8988T (cell line): ENCODE results near the gene ANKRD44.

Source experiments
- DNase-seq: peaks from one replicate; pipeline ENCODE4 v3.0.0; 2011

The ANKRD44 gene

DNA sequence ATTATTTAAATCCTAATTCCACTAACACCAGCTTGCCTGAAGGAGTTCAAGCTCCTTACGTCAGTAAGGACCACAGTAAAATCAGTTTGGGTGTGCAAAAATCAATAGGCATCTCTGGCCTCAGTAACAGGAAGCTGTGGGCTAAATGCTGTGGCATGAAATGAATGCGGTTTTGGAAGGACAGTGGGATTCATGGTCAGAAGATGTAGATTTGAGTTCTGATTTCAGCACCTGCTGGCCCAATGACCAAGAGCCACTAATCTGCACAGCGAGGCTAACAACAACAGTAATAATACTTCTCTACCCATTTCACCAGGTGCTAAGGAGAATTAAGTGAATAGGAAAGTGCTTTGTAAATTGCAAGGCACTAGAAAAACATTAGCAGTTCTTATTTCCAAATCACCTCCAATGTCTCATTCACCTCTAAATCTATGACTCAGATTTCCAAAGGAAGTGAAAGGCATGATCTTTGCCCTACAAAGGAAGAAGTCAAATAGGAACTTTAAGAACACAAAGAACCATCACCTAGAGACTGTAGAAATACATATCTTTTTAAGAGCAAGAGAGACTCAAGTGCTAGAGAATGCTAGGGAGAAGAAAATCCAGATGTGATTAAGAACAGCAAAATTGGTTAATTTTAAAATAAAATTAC lies 172.6 kb downstream of the ANKRD44 start:
- no peak for DNase-seq

DNA sequence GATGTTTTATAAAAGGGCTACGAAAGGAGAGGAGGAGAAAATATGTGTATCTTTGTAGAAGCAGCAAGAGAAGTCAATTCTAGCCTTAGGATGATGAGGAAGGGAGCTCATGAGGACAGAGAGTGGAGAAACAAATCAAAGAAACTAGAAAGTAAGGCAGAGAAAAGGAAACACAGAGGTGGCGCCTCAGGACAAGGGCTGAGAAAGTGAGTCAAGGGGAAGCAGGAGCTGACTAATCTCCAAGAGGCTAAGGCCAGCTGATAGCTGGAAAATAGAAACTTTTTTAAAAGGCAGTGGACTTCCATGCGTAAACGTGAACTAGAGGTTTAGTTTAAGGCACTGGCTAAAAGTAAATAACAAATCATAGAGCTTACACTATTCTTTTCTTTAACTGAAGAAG lies 173.3 kb downstream of the ANKRD44 start:
- no peak for DNase-seq

DNA sequence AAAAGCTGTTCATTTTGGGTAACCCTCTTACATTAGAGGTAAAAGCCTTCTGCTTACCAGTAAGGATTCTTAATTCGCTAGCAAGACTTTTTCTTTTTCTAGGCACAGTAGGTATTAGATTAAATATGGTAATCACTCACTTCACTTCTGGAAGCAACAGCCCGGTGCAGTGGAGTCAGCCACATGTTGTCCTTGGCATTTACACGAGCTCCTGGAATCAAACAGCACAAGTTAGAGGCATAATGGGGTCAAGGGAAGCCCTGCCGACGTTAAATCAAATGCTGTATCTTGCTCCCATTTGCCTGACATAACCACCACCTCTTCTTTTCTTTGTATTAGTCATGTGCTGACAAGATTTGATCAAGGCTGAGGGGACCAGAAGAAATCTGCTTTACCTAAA lies 174.1 kb downstream of the ANKRD44 start:
- DNase-seq, result no peak

DNA sequence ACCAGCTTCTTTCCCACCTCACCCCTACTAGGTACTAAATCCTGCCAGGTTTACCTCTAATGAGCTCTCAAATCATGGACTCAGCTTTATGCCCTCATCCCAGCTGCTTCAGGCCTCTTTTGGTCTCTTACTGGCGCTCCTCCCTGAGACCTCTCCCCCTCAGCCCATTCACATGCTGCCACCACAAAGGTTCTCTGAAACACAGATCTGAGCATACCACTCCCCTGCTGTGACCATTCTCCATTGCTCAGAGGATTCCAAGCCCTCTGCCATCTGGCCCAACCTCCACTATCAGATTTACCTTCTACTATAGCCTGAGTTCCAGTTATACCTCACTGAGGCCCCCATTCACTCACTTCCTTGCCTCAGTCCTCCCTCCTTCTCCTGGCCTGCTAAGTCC lies 174.8 kb downstream of the ANKRD44 start:
- no peak for DNase-seq

DNA sequence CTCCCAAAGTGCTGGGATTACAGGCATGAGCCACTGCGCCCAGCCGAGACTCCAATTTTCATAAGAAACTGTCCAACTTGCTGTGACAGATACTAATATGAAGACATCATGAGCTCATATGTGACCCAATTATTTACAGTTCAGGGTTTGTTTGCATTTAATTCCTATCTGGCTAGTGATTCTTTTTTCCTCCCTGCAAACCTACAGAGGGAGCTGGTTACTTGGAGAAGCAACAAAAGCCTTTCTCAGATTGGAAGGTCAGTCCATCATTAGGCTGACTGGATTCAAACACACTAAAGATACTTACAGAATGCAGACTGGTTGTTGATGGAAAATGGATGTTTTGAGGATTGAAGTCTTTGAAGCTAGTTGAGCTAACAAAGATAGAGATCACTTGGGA lies 176.4 kb downstream of the ANKRD44 start:
- no peak for DNase-seq

DNA sequence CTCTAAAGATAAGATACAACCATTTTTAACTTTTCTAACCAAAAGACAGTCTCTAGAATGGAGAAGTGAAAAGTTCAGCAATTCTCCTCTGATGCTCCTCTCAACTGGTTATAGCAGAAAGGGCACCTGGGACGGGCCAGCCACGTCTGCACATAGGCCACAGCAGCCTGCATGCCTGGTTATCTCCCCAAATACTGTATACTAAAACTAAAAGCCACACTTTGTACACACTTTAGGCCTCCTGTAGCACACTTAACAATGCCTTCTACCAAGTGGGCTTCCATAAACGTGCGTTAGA lies 179.1 kb downstream of the ANKRD44 start:
- no peak for DNase-seq

DNA sequence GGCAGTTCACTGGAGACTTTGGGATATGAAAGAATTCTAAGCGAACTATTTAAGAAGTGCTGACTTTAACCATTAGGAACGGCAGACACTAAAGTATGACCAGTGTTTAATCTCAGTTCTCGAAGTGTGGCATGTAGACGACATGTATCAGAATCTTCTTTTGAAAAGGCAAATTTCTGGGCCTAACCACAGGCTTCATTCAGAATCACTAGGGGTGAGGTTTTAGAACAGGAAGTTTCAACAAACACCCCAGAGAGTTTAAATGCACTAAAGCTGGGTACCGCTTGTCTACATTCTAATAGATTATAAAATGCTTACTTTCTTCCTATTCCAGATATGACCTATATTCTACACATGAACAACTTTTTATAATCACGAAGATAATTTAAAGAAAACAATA lies 180.3 kb downstream of the ANKRD44 start:
- DNase-seq, result no peak

DNA sequence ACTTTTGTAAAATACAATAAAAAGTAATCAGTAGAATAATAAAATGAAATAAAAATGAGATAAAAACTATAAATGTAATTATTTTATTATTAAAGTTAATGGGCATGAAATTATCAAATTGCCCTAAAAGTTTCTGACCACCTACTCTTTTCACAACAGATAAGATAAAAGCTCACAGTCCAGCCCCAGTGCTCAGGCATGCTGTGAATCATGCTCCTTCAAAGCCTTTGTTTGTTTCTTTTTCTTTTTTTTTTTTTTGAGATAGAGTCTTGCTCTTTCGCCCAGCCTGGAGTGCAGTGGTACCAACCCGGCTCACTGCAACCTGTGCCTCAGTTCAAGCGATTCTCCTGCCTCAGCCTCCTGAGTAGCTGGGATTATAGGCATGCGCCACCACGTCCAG lies 181.7 kb downstream of the ANKRD44 start:
- DNase-seq, result no peak

DNA sequence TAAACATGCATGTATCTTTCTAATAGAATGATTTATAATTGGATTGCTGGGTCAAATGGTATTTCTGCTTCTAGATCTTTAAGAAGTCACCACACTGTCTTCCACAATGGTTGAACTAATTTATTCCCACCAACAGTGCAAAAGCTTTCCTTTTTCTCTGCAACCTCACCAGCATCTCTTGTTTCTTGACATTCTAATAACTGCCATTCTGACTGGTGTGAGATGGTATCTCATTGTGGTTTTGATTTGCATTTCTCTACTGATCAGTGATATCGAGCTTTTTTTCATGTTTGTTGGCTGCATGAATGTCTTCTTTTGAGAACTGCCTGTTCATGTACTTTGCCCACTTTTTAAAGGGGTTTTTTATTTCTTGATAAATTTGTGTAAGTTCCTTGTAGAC lies 182.5 kb downstream of the ANKRD44 start:
- no peak for DNase-seq

DNA sequence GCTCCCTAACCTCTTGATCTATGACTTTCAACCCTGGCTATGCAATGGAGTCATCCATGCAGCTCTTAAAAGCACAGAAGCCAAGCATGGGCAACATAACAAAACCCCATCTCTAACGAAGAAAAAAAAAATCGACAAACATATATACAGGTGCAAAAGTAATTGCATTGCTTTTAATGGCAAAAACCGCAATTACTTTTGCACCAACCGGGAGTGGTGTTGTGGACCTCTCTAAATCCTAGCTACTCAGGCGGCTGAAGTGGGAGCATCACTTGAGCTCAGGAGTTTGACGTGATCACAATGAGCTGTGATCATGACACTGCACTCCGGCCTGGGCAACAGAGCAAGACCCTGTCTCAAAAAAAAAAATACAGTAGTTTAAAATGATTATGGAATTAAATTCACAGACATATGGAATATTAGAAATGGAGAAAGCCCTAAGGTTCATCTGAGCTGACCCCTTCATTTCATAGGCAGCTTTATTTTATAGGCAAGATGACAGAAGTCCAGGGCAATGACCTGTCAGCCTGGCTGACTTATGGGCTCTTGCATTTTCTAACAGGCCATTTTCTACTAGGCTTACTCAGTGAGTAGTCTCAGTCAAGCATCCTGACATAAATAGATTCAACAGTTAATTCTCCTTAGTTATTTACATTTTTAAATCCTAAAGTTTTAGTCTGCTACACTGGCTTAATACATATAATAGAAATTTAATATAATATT lies 183.8 kb downstream of the ANKRD44 start:
- no peak for DNase-seq

DNA sequence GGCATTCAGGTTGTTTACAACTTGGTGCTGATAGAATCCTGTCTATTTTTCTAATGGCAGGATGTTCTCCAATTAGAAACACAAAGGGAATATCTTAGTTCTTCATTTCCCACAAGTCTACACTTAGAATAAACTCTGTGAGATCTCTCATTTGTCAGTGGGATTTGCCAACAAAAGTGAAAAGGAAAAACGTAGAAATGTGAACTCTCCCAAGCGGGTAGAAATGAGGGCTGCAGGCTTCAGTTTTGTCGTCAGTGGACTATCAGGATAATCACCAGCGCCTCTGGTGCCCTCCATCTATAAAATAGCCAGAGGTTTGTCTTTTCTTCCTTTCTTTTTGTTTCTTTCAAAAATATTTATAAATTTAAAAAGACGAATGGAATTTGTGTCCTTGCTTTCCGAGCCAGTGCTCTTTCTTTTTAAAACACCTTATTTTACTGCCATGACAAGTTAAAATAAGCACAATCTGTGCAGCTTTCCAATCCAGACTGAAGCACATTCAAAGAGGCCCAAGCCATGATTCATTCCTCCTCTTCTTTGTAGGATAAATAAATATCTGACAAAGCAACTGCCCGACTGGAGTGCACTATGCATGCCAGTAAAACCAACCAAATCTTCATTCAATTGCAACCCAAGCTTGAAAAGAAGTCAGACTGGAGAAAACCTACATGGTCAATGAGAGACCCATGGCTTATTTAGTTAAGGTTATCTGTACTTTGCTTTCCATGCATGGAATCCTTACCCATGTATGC lies 185.8 kb downstream of the ANKRD44 start:
- DNase-seq, result no peak

DNA sequence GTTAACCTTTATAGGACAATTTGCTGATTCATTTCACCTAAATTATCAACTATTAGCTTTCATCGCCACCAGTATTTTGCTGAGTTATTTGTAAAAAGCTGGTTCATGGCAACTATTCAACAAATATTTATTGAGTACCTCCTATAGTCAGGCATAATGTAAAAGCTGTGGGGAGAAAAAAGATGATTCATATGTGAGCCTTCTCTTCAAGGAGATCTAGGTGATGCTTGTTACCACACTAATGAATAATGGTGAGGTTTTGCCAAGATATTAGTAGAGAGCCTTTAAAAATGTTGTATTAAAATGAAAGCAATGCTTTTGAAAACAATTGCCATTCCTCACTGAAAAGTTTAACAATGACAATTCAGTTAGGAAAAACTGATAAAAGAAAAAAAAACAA lies 187.8 kb downstream of the ANKRD44 start:
- no peak for DNase-seq

DNA sequence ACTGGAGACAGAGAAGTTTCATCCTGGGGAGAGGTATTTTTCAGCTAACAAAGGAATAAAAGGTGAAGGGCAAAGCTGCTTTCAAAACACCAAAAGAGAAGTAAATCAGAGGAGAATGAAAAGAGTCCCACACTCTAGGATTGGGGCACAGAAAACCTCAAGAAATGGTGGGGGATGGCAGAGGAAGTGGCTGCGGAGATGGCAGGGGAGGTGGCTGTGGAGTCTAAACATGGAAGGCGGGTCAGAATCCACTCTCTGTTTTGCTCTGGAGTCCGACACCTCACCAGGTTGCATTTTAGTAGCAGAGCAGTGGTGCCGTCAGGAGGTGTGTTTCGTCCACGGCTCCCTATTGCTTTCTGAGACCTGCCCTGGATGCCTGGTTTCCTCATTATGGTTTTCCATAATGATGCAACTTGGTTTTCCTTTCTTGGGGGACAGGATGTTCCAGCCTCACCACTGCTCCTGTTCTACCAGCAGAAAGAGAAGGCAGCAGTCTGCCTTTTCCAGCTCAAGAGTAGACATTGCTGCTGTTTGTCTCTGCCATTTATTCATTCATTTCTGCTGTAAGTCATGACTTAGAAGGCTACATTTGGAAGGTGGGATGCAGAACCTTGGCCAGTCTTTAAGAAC lies 188.7 kb downstream of the ANKRD44 start:
- DNase-seq, result no peak

DNA sequence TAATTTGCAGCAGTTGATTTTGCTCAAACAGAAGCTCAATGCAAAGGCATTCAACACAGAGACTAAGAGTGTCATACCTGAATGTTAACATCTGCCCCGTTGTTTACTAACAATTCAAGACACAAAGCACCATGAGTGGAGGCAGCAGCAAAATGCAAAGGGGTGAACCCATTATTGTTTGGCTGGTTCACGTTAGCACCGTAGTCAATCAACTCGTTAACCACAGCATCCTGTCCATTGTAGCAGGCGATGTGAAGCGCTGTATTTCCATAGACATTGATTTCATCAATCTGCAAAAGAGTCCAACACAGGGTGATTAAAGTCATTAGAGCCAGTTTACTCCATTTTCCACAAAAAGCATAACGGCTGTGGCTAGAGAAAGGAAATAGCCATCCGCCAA lies 189.3 kb downstream of the ANKRD44 start:
- no peak for DNase-seq

DNA sequence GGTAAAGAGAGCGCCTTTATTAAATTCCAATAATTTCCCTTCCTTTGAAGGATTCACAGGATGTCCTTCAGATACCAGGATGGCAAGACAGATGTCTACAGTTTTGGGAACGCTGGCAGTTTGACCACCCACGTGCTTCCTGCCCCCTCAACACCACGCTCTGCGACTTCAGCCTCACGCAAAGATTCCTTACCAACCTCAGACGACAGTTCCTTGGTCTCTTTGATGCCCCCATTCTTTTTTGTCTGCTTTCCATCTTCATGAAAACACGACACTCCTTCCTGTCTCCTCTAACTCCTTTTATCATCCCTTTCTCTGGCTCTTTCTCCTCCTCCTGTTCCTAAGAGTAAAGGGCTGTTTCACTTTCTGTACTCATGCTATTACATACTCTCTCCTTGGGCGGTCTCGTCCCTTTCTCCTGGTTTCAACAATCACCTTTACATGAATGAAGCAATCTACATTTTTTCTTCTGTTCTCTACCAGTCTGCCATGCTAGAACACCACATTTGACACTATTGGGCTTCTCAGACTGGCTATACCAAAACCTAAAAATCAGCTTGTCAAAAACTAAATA lies 194.2 kb downstream of the ANKRD44 start:
- DNase-seq, result no peak

DNA sequence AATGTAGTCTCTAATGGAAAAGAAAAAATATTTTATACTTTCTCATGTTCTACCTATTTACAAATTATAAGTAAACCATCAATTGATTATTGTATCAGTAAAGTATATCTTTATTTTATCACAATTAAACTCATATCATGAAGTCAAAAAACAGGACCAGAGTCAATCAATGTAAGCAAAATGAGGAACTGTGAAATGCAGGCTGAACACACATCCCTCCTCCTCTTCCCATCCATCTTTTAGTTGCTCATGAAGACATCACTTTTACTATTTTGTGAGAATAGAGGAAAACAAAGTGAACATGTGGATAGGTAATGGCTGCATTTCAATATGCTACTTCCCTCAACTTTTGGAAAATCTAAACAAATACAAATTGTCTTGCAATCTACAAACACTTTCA lies 195.3 kb downstream of the ANKRD44 start:
- DNase-seq, result no peak

DNA sequence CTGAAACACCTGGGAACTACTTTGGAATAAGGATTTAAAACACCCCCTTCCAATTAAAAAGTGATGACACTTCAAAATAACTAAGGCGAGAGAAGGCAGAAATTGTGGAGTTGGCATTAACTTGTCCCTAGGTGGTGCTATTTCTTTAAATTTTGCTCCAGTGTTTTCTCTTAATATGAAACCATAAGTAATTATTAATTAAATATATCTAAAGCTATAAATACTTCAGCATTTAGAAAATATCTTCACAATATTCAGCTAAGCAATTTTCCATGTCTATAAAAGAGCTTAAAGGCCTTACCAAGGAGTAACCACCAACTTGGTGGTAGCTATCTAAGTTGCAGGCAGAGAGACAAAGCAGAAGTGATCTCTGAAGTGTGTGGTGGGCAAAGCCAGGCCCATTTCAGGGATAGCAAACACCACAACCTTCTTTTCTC lies 197.3 kb downstream of the ANKRD44 start:
- DNase-seq, result no peak

DNA sequence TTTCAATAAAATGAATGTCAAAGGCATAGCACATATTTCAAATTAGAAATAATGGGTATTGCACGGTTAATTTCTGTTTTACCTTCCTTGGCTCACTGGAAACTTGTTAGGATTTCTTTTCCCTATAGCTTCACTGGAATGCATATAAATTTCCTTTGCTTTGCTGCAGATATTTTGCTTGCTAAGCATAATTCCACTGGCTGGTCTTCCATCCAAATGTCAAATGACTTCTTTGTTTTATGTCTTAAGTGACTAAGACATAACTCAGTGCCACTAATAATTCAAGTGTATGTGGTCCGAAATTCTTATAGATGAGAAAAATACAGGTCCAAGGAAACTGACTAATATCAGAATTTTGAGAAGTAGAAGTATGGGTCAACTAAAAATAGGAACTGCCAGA lies 201.3 kb downstream of the ANKRD44 start:
- DNase-seq, result no peak

DNA sequence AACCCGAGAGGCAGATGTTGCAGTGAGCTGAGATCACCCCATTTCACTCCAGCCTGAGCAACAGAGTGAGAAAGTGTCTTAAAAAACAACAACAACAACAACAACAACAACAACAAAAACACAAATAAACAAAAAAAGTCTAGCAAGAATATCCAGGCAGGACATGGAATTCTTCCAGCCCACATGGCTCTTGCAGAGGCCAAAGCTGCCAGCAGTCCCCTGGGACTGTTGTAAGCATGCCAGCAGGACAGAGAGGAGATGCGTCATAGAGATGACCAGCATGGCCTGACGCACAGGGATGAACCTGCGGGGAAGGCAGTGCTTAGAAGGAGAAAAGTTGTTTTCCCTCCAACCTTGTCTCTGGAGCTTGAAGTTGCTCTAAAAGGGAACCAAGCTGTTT lies 201.8 kb downstream of the ANKRD44 start:
- no peak for DNase-seq

DNA sequence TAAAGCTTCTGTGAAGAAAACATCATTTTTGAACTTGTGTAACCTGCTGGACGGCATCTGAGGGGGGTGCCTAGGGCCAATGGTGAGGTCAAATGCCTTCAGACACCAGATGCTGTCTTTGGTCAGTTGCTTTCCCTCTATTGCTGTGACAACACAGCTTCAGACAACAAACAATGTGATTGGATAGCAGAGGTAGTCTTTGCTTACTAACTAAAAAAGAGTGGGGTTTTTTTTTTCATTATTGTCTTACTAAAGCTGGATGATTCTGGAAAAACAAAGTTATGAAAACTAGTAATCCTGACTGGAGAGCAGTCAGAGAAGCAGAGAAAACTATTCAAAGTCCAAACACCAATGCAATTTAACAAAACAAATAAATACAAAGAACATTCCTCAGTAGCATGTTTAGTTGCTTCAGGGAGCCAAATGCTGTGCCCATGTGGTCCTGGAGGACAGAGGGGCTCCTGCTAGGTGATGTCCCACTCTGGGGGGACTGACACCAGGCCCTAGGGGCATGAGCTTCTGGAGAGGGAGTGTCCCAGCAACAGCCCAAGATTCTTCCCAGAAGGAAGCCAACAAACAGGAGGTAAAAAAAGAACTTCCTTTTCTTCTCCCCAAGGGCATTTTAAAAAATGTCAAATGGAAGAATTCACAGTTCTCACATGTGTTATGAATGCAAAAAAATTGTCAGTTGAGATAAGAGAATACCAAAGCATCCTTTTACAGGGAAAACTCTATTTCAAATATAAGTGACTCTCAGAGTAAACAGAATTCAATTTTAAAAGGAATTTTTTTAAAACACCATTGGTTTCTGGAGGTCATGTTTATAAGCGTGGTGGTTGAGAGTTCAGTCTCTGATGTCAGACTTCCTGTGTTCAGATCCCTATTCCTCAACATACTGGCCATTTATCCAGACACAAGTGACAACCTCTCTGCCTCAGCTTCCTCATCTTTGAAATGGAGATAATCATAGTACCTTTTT lies 203.0 kb downstream of the ANKRD44 start:
- no peak for DNase-seq

DNA sequence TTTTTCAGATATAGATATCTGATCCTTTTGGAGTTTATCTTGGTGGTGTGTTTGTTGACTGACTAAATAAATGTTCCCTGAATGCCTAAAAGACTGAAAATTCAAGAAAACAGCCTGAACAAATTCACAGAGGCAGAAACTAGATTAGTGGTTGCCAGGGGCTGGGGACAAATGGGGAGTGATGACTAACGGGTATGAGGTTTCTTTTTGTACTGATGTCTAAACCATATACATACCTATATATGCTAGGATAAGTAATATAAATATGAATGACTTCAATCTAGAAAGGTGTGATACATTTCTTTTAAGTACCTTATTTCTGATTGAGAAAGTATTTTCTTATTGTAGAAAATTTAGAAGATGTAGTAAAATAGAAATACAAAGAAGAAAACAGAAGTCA lies 207.2 kb downstream of the ANKRD44 start:
- DNase-seq, result no peak

DNA sequence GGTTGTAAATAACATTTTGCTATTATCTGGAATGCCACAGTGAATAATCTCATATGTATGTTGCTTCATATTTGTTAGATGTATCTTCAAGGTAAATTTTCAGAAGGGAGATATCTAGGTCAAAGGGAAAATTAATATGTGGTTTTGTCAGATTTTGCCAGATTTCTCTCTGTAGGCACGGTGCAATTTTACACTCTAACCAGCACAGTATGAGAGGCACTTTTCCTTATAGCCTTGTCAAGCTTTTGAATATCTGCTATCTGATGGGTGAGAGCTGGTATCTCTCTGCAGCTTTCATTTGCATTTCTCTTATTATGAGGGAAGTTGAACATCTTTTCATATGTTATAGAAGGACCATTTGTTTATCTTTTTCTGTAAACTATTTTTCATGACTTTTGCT lies 208.3 kb downstream of the ANKRD44 start:
- DNase-seq, result no peak
